NCI-H345 treated with DMSO at 0.1 percent for 48 hours (cell line): Measurements from ENCODE around the gene FAM72D.
"Not testable (repeated sequence)": the region's sequence is repeated elsewhere in the genome, so short reads cannot be mapped to it uniquely, and the experiment has no call there.

ENCODE experiments used
- DNase-seq: peaks from one replicate; lab custom pipeline; 2025; ENCODE audit not compliant: unreplicated experiment; lab: John Stamatoyannopoulos, UW

FAM72D gene

GRCh38 chr1:145082483-145083255, 13.1 kb upstream of the FAM72D start:
- not testable (repeated sequence) for DNase-seq

- DNase-seq: not testable (repeated sequence)
Observed at GRCh38 chr1:145093517-145094149, 2.1 kb upstream of the FAM72D start.

GRCh38 chr1:145094655-145095211, 1.0 kb upstream of the FAM72D start:
- not testable (repeated sequence) for DNase-seq

GRCh38 chr1:145101725-145102124, 6.0 kb downstream of the FAM72D start:
- DNase-seq: not testable (repeated sequence)

GRCh38 chr1:145103294-145103693, 7.5 kb downstream of the FAM72D start:
- DNase-seq: not testable (repeated sequence)

GRCh38 chr1:145111674-145112073, 15.9 kb downstream of the FAM72D start:
- not testable (repeated sequence) for DNase-seq

- not testable (repeated sequence) for DNase-seq
Observed at GRCh38 chr1:145112703-145113102, 16.9 kb downstream of the FAM72D start.

GRCh38 chr1:145114560-145115057, 18.8 kb downstream of the FAM72D start:
- DNase-seq: not testable (repeated sequence)

- not testable (repeated sequence) for DNase-seq
Observed at GRCh38 chr1:145115587-145116493, 20.1 kb downstream of the FAM72D start.

GRCh38 chr1:145119842-145120241, 24.1 kb downstream of the FAM72D start:
- DNase-seq: not testable (repeated sequence)

GRCh38 chr1:145122344-145123061, 26.7 kb downstream of the FAM72D start:
- DNase-seq: not testable (repeated sequence)

- DNase-seq: not testable (repeated sequence)
Observed at GRCh38 chr1:145123062-145123395, 27.3 kb downstream of the FAM72D start.

GRCh38 chr1:145123992-145124641, 28.3 kb downstream of the FAM72D start:
- DNase-seq: not testable (repeated sequence)

GRCh38 chr1:145125112-145125511, 29.3 kb downstream of the FAM72D start:
- not testable (repeated sequence) for DNase-seq

GRCh38 chr1:145127144-145127543, 31.4 kb downstream of the FAM72D start:
- DNase-seq: not testable (repeated sequence)

GRCh38 chr1:145128697-145129469, 33.1 kb downstream of the FAM72D start:
- DNase-seq: not testable (repeated sequence)

- DNase-seq: not testable (repeated sequence)
Observed at GRCh38 chr1:145134476-145134875, 38.7 kb downstream of the FAM72D start.

GRCh38 chr1:145140549-145140948, 44.8 kb downstream of the FAM72D start:
- DNase-seq: not testable (repeated sequence)
